ENCODE measurements around the gene GARIN5A.

The GARIN5A gene

GRCh38 chr19:50486823-50487515 lies 10.3 kb upstream of the GARIN5A start:
- peak; percentile 82 for DNase-seq

GRCh38 chr19:50485284-50485955 lies 8.8 kb upstream of the GARIN5A start:
- no peak for DNase-seq

GRCh38 chr19:50482916-50483315 lies 6.3 kb upstream of the GARIN5A start:
- no peak for DNase-seq

- DNase-seq: no peak
Observed at GRCh38 chr19:50482271-50482855, 5.7 kb upstream of the GARIN5A start.

GRCh38 chr19:50481351-50482149 lies 4.9 kb upstream of the GARIN5A start:
- no peak for DNase-seq

- DNase-seq: no peak
Observed at GRCh38 chr19:50480281-50481111, 3.8 kb upstream of the GARIN5A start.

GRCh38 chr19:50479761-50480251 lies 3.2 kb upstream of the GARIN5A start:
- no peak for DNase-seq

GRCh38 chr19:50478901-50479715 lies 2.5 kb upstream of the GARIN5A start:
- no peak for DNase-seq

- no peak for DNase-seq
Observed at GRCh38 chr19:50477751-50478515, 1.3 kb upstream of the GARIN5A start.

- DNase-seq: no peak
Observed at GRCh38 chr19:50476907-50477238, 225 bp upstream of the GARIN5A start.

GRCh38 chr19:50475736-50476223 lies 868 bp downstream of the GARIN5A start:
- no peak for DNase-seq

GRCh38 chr19:50475101-50475568 lies 1.5 kb downstream of the GARIN5A start:
- no peak for DNase-seq

- peak; percentile 17 for DNase-seq
Observed at GRCh38 chr19:50473336-50473735, 3.3 kb downstream of the GARIN5A start.

GRCh38 chr19:50468818-50469217 lies 7.8 kb downstream of the GARIN5A start:
- no peak for DNase-seq

- DNase-seq: no peak
Observed at GRCh38 chr19:50467566-50467965, 9.1 kb downstream of the GARIN5A start.

- DNase-seq: no peak
Observed at GRCh38 chr19:50466706-50467039, 10.0 kb downstream of the GARIN5A start.

- DNase-seq: peak; percentile 16
Observed at GRCh38 chr19:50465986-50466705, 10.5 kb downstream of the GARIN5A start.

- no peak for DNase-seq
Observed at GRCh38 chr19:50465000-50465399, 11.6 kb downstream of the GARIN5A start.

GRCh38 chr19:50464348-50464747 lies 12.3 kb downstream of the GARIN5A start:
- no peak for DNase-seq

- no peak for DNase-seq
Observed at GRCh38 chr19:50462970-50463369, 13.7 kb downstream of the GARIN5A start.
